SK-N-SH (cell line): ENCODE measurements around the gene VSIG10. TPM values are rescaled to one million over a fixed set of nuclear protein-coding genes. Genes with fewer than 3 reads are reported as not detected.

Source experiments
- CTCF ChIA-PET: fragments of 300-600, 350-600 bp; formaldehyde crosslinking; extraction: SDS; loops from one replicate; lab custom pipeline; 2021; lab: Yijun Ruan, JAX
- POLR2A ChIA-PET: fragments of 350-600 bp; sonication (Branson Sonifier 250); formaldehyde crosslinking; extraction: SDS; loops from one replicate; lab custom pipeline; 2020; ENCODE audit warnings: antibody characterized with exemption, inconsistent platforms; lab: Yijun Ruan, JAX
- DNase-seq: peaks from one replicate; pipeline ENCODE4 v3.0.0; 2012
- H2AFZ ChIP-seq: fragments of 200-600 bp; sonication (generic); 2 replicates; pipeline ENCODE4 v1.8.1; 2016; ENCODE audit warnings: antibody characterized with exemption, mild to moderate bottlenecking, low read depth
- H3F3A ChIP-seq: fragments of 200-600 bp; sonication (generic); replicated peaks from 2 replicates; pipeline ENCODE3; 2016; ENCODE audit warnings: antibody characterized with exemption, mild to moderate bottlenecking; ENCODE audit not compliant: insufficient read depth
- H3K27ac ChIP-seq, 2 experiments: fragments of 200-500 bp in 1 of 2; fragments of 200-600 bp in 1 of 2; sonication (Bioruptor generic) in 1 of 2; sonication (generic), shearing (Covaris generic) in 1 of 2; 2 replicates each; pipeline versions ENCODE4 v1.5.1 to v1.6.1; 2014 to 2016; ENCODE audit warnings: low read depth in 2 of 2, inconsistent platforms in 1 of 2, low read length in 1 of 2, mild to moderate bottlenecking in 1 of 2, mixed read lengths in 1 of 2
- H3K27me3 ChIP-seq: fragments of 200-600 bp; sonication (generic), shearing (Covaris generic); 2 replicates; pipeline ENCODE4 v1.6.1; 2016; ENCODE audit warnings: mixed run types; ENCODE audit not compliant: insufficient read depth
- H3K36me3 ChIP-seq, 2 experiments: fragments of 200-500 bp in 1 of 2; fragments of 200-600 bp in 1 of 2; sonication (Bioruptor generic) in 1 of 2; sonication (generic) in 1 of 2; replicated peaks in 1 of 2; 2 replicates each; pipeline versions ENCODE3 to v1.5.1; 2014 to 2016; ENCODE audit warnings: low read length in 1 of 2, mild to moderate bottlenecking in 1 of 2; ENCODE audit not compliant: insufficient read depth in 2 of 2, control insufficient read depth in 1 of 2
- H3K4me1 ChIP-seq, 2 experiments: fragments of 200-500 bp in 1 of 2; fragments of 200-600 bp in 1 of 2; sonication (Bioruptor generic) in 1 of 2; sonication (generic), shearing (Covaris generic) in 1 of 2; 2 replicates each; pipeline versions ENCODE4 v1.5.1 to v1.6.1; 2014 to 2016; ENCODE audit warnings: low read depth in 1 of 2, low read length in 1 of 2, mixed run types in 1 of 2; ENCODE audit not compliant: insufficient read depth in 2 of 2, control insufficient read depth in 1 of 2
- H3K4me2 ChIP-seq: fragments of 200-600 bp; sonication (generic), shearing (Covaris generic); 2 replicates; pipeline ENCODE4 v1.6.1; 2017; ENCODE audit warnings: mixed run types
- H3K4me3 ChIP-seq, 2 experiments: fragments of 200-500 bp in 1 of 2; fragments of 200-600 bp in 1 of 2; sonication (Bioruptor generic) in 1 of 2; sonication (generic), shearing (Covaris generic) in 1 of 2; 2 replicates each; pipeline versions ENCODE4 v1.5.1 to v1.8.1; 2014 to 2016; ENCODE audit warnings: low read depth in 2 of 2, inconsistent platforms in 1 of 2, low read length in 1 of 2, mild to moderate bottlenecking in 1 of 2, mixed read lengths in 1 of 2, moderate library complexity in 1 of 2
- H3K79me2 ChIP-seq: fragments of 200-600 bp; sonication (generic); 2 replicates; pipeline ENCODE4 v1.8.1; 2017; ENCODE audit warnings: mild to moderate bottlenecking; ENCODE audit not compliant: insufficient read depth
- H3K9ac ChIP-seq: fragments of 200-600 bp; sonication (generic); 2 replicates; pipeline ENCODE4 v1.6.1; 2017; ENCODE audit warnings: mixed run types
- H3K9me2 ChIP-seq: fragments of 200-600 bp; sonication (generic); 2 replicates; pipeline ENCODE4 v1.6.1; 2017; ENCODE audit warnings: mixed run types
- H3K9me3 ChIP-seq: fragments of 200-600 bp; sonication (generic); 2 replicates; pipeline ENCODE4 v1.6.1; 2017; ENCODE audit warnings: mixed run types, mild to moderate bottlenecking, moderate library complexity
- H4K20me1 ChIP-seq: fragments of 200-600 bp; sonication (generic); 2 replicates; pipeline ENCODE4 v1.6.1; 2017; ENCODE audit warnings: mild to moderate bottlenecking, mixed run types; ENCODE audit not compliant: insufficient read depth
- CTCF ChIP-seq: fragments of 200-600 bp; sonication (generic); IDR thresholded peaks from 2 replicates; pipeline ENCODE4 v1.6.1; 2017; ENCODE audit warnings: antibody characterized with exemption, mild to moderate bottlenecking, moderate library complexity
- MAX ChIP-seq: IDR thresholded peaks from 2 replicates; pipeline ENCODE4 v1.4.0; 2012; ENCODE audit warnings: low read depth
- MXI1 ChIP-seq: IDR thresholded peaks from 2 replicates; pipeline ENCODE4 v1.6.1; 2012; ENCODE audit warnings: mild to moderate bottlenecking, low read depth, low read length, improper control_type of control experiment
- NRF1 ChIP-seq: IDR thresholded peaks from 2 replicates; pipeline ENCODE4 v1.6.1; 2012; ENCODE audit warnings: low read depth, mild to moderate bottlenecking, low read length
- RAD21 ChIP-seq: IDR thresholded peaks from 2 replicates; pipeline ENCODE4 v1.6.1; 2012; ENCODE audit warnings: mild to moderate bottlenecking, low read length
- RXRA ChIP-seq: IDR thresholded peaks from 2 replicates; pipeline ENCODE4 v1.4.0; 2012; ENCODE audit warnings: low read depth, mild to moderate bottlenecking, borderline replicate concordance
- SMC3 ChIP-seq: IDR thresholded peaks from 2 replicates; pipeline ENCODE4 v1.6.1; 2012; ENCODE audit warnings: low read depth, low read length, improper control_type of control experiment
- TEAD4 ChIP-seq: IDR thresholded peaks from 2 replicates; pipeline ENCODE4 v1.4.0; 2012; ENCODE audit warnings: mild to moderate bottlenecking, borderline replicate concordance; ENCODE audit not compliant: insufficient read depth
- WGBS: methylation state at CpG from one replicate; pipeline ENCODE4 v1.1.6; 2017; ENCODE audit warnings: low lambda C conversion rate; 5-methylcytosine and 5-hydroxymethylcytosine counted together
- polyA plus RNA-seq, 3 experiments: library from polyadenylated mRNA; depleted of rRNA; stranded (reverse); fragments of >200 nt; gene quantifications; 2 replicates each; pipeline ENCODE4 v1.2.3, GENCODE V29; 2012

Gene VSIG10
- polyA plus RNA-seq, 1 of the 3 experiments (the other 2 are of a cell fraction), result 12.5 TPM

GRCh38 chr12:118034429-118035189, 69.2 kb downstream of the VSIG10 start:
- Histone ChIP-seq H4K20me1 (no peaks in the 10 kb centered on the region), H3K4me3 (no peak overlapping the region), H2AFZ (no peak overlapping the region), H3K4me2 (no peak overlapping the region), H3K27me3 (no peaks in the 10 kb centered on the region), H3K36me3 (peaks cover 79 to 86% of the 10 kb centered on the region in 2 experiments), H3K27ac (peak overlapping the region; percentile 20 to 36; a peak in 3 of 4 replicates), H3K79me2 (no peaks in the 10 kb centered on the region), H3K4me1 (peaks cover 11 to 12% of the 10 kb centered on the region in 2 experiments; a peak in 2 of 4 replicates), H3F3A (peaks cover 16% of the 10 kb centered on the region), H3K9me2 (no peaks in the 10 kb centered on the region), H3K9me3 (no peaks in the 10 kb centered on the region), H3K9ac (no peak overlapping the region)
- 90% methylated on average over 5 of the region's 5 CpGs for WGBS
- peak; percentile 54 for DNase-seq
- TF ChIP-seq RAD21 (peak; percentile 75), MXI1 (peak; percentile 55; the same call in 1 of the 2 replicates), CTCF (peak; percentile 66), RXRA (no peak), SMC3 (peak; percentile 36; the same call in 1 of the 2 replicates), TEAD4 (peak; percentile 60; the same call in 1 of the 2 replicates)
- POLR2A ChIA-PET, result interaction anchor here (0.6 kb wide), 1 partner anchor 19 kb away, joined by 3 read pairs; the partner anchor contains the start of gene RFC5
- CTCF ChIA-PET, result interaction anchor here (0.6 to 10.2 kb wide), 20 partner anchors 10 to 798 kb away, joined by 3 to 137 read pairs (median 4); partner anchors contain the start of gene VSIG10

- DNase-seq, result no peak
Observed at GRCh38 chr12:118033902-118034301, 69.9 kb downstream of the VSIG10 start.

GRCh38 chr12:118033323-118033722, 70.5 kb downstream of the VSIG10 start:
- POLR2A ChIA-PET, result no interaction called here

More at GRCh38 chr12:118033902-118034301, 69.9 kb downstream of the VSIG10 start:
- WGBS, result 95% methylated on average over 5 of the region's 5 CpGs
- H3K9me2 ChIP-seq, result no peaks in the 10 kb centered on the region
- no peak overlapping the region for H3K4me2 ChIP-seq
- H3K4me3 ChIP-seq, result no peak overlapping the region
- H3K36me3 ChIP-seq, result peaks cover 82 to 86% of the 10 kb centered on the region in 2 experiments
- TF ChIP-seq NRF1, result no peak
- H3F3A ChIP-seq, result peaks cover 19% of the 10 kb centered on the region
- H3K4me1 ChIP-seq, result peaks cover 11 to 12% of the 10 kb centered on the region in 2 experiments; a peak in 2 of 4 replicates
- H3K9ac ChIP-seq, result no peak overlapping the region
- H3K9me3 ChIP-seq, result no peaks in the 10 kb centered on the region
- no peaks in the 10 kb centered on the region for H4K20me1 ChIP-seq
- ChIA-PET POLR2A (no interaction called here), CTCF (interaction anchor here (0.8 to 10.2 kb wide), 5 partner anchors 14 to 159 kb away, joined by 3 to 137 read pairs (median 5); no protein-coding TSS in a partner anchor)
- no peaks in the 10 kb centered on the region for H3K79me2 ChIP-seq
- H3K27ac ChIP-seq, result peak overlapping the region; percentile 36 to 48
- H2AFZ ChIP-seq, result no peak overlapping the region
- H3K27me3 ChIP-seq, result no peaks in the 10 kb centered on the region

More at GRCh38 chr12:118033323-118033722, 70.5 kb downstream of the VSIG10 start:
- Histone ChIP-seq H3K4me2 (no peak overlapping the region), H3F3A (peaks cover 19% of the 10 kb centered on the region), H3K4me1 (peaks cover 11 to 12% of the 10 kb centered on the region in 2 experiments; a peak in 2 of 4 replicates), H3K79me2 (no peaks in the 10 kb centered on the region)
- WGBS, result 34% methylated on average over 5 of the region's 5 CpGs
- CTCF ChIA-PET, result interaction anchor here (0.8 to 10.2 kb wide), 3 partner anchors 41 to 183 kb away, joined by 3 to 137 read pairs (median 5); no protein-coding TSS in a partner anchor
- no peak for TF ChIP-seq RAD21
- TF ChIP-seq MAX, result no peak
- TF ChIP-seq, all 33 proteins: peak for 0
- Histone ChIP-seq H3K27me3 (no peaks in the 10 kb centered on the region), H3K9me3 (no peaks in the 10 kb centered on the region), H3K27ac (peak overlapping the region; percentile 36 to 48), H3K9me2 (no peaks in the 10 kb centered on the region), H4K20me1 (no peaks in the 10 kb centered on the region), H3K36me3 (peaks cover 81 to 84% of the 10 kb centered on the region in 2 experiments), H2AFZ (no peak overlapping the region), H3K4me3 (no peak overlapping the region), H3K9ac (no peak overlapping the region)
- no peak for DNase-seq
